GM19193 (cell line): Measurements from ENCODE around the gene SVOPL.

Source experiments
- POLR2A ChIP-seq: IDR thresholded peaks from 4 replicates; pipeline ENCODE4 v1.6.1; 2011; ENCODE audit not compliant: insufficient read depth, insufficient read length; ENCODE audit errors: extremely low read depth

SVOPL gene

GRCh38 chr7:138603549-138604318 is 97.4 kb downstream of the SVOPL start:
- no peak for TF ChIP-seq POLR2A

GRCh38 chr7:138602451-138602850 is 98.7 kb downstream of the SVOPL start:
- no peak for TF ChIP-seq POLR2A

- TF ChIP-seq POLR2A, result no peak
Observed at GRCh38 chr7:138595454-138595853, 105.7 kb downstream of the SVOPL start.

- no peak for TF ChIP-seq POLR2A
Observed at GRCh38 chr7:138590154-138590553, 111.0 kb downstream of the SVOPL start.

GRCh38 chr7:138588986-138589385 is 112.2 kb downstream of the SVOPL start:
- TF ChIP-seq POLR2A, result no peak

- no peak for TF ChIP-seq POLR2A
Observed at GRCh38 chr7:138587485-138587884, 113.7 kb downstream of the SVOPL start.

- TF ChIP-seq POLR2A, result no peak
Observed at GRCh38 chr7:138585283-138585993, 115.7 kb downstream of the SVOPL start.

GRCh38 chr7:138584696-138585095 is 116.5 kb downstream of the SVOPL start:
- TF ChIP-seq POLR2A, result no peak

GRCh38 chr7:138584283-138584682 is 116.9 kb downstream of the SVOPL start:
- TF ChIP-seq POLR2A, result no peak

GRCh38 chr7:138581065-138581464 is 120.1 kb downstream of the SVOPL start:
- no peak for TF ChIP-seq POLR2A

- TF ChIP-seq POLR2A, result no peak
Observed at GRCh38 chr7:138579671-138580070, 121.5 kb downstream of the SVOPL start.

- TF ChIP-seq POLR2A, result no peak
Observed at GRCh38 chr7:138579136-138579535, 122.0 kb downstream of the SVOPL start.

- no peak for TF ChIP-seq POLR2A
Observed at GRCh38 chr7:138575897-138576428, 125.2 kb downstream of the SVOPL start.

GRCh38 chr7:138573741-138574140 is 127.4 kb downstream of the SVOPL start:
- TF ChIP-seq POLR2A, result no peak

- no peak for TF ChIP-seq POLR2A
Observed at GRCh38 chr7:138570715-138571114, 130.4 kb downstream of the SVOPL start.

GRCh38 chr7:138569418-138569817 is 131.7 kb downstream of the SVOPL start:
- TF ChIP-seq POLR2A, result no peak
